BJ (cell line): ENCODE data around the gene DNAH2. TPM values are rescaled to one million over a fixed set of nuclear protein-coding genes. Genes with fewer than 3 reads are reported as not detected.

ENCODE experiments used
- CTCF ChIA-PET: fragments of 350-600 bp; formaldehyde crosslinking; extraction: SDS; loops from one replicate; lab custom pipeline; 2021; ENCODE audit warnings: antibody characterized with exemption, inconsistent platforms; lab: Yijun Ruan, JAX
- POLR2A ChIA-PET: fragments of 300-600 bp; sonication (Branson Sonifier 250); formaldehyde crosslinking; extraction: SDS; loops from one replicate; lab custom pipeline; 2021; ENCODE audit warnings: antibody characterized with exemption; lab: Charles Lee
- DNase-seq: peaks from one replicate; pipeline ENCODE4 v3.0.0-alpha.2; 2011; ENCODE audit warnings: low read depth
- H3K27me3 ChIP-seq: 2 replicates; pipeline ENCODE4 v1.6.0; 2011; ENCODE audit warnings: low read length; ENCODE audit not compliant: control insufficient read depth, insufficient read depth
- H3K36me3 ChIP-seq: 2 replicates; pipeline ENCODE4 v1.5.1; 2011; ENCODE audit warnings: low read length; ENCODE audit not compliant: control insufficient read depth, insufficient read depth
- H3K4me3 ChIP-seq: 2 replicates; pipeline ENCODE4 v1.5.1; 2011; ENCODE audit warnings: low read depth, mild to moderate bottlenecking, control low read depth, low read length
- polyA plus RNA-seq: library from polyadenylated mRNA; depleted of rRNA; stranded (reverse); fragments of >200 nt; gene quantifications from 2 replicates; pipeline ENCODE4 v1.2.3, GENCODE V29; 2011
- TF ChIP-seq, protein P1 (sequence below): IDR thresholded peaks from 2 replicates; pipeline ENCODE4 v1.5.1; 2011; ENCODE audit warnings: low read depth, mild to moderate bottlenecking, control low read depth, inconsistent platforms, low read length, moderate library complexity; ENCODE audit not compliant: insufficient read depth

The DNAH2 gene
- polyA plus RNA-seq, 1 experiment: 0.10 TPM

DNA sequence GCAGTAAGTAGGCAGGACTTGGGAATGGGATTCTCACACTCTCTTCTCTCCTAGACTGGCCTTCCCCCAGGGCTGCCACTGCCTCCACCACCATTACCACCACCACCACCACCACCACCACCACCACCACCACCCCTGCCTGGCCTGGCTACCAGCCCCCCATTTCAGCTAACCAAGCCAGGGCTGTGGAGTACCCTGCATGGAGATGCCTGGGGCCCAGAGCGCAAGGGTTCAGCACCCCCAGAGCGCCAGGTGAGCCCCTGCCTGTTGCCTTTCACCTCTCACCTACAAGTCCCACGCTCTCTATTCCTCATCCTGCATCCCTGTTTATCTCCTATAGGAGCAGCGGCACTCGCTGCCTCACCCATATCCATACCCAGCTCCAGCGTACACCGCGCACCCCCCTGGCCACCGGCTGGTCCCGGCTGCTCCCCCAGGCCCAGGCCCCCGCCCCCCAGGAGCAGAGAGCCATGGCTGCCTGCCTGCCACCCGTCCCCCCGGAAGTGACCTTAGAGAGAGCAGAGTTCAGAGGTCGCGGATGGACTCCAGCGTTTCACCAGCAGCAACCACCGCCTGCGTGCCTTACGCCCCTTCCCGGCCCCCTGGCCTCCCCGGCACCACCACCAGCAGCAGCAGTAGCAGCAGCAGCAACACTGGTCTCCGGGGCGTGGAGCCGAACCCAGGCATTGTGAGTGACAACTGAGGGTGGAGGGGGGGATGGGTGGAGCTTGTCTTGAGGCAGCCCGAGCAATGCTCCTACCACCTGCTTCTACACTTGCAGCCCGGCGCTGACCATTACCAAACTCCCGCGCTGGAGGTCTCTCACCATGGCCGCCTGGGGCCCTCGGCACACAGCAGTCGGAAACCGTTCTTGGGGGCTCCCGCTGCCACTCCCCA lies 129.5 kb downstream of the DNAH2 start:
- Histone ChIP-seq H3K4me3 (no peak overlapping the region), H3K27me3 (no peaks in the 10 kb centered on the region), H3K36me3 (peaks cover 44% of the 10 kb centered on the region)
- ChIA-PET POLR2A (no interaction called here), CTCF (interaction anchor here (3.1 kb wide), 1 partner anchor 12 kb away, joined by 17 read pairs; the partner anchor contains the start of gene KDM6B)
- TF ChIP-seq, protein P1, sequence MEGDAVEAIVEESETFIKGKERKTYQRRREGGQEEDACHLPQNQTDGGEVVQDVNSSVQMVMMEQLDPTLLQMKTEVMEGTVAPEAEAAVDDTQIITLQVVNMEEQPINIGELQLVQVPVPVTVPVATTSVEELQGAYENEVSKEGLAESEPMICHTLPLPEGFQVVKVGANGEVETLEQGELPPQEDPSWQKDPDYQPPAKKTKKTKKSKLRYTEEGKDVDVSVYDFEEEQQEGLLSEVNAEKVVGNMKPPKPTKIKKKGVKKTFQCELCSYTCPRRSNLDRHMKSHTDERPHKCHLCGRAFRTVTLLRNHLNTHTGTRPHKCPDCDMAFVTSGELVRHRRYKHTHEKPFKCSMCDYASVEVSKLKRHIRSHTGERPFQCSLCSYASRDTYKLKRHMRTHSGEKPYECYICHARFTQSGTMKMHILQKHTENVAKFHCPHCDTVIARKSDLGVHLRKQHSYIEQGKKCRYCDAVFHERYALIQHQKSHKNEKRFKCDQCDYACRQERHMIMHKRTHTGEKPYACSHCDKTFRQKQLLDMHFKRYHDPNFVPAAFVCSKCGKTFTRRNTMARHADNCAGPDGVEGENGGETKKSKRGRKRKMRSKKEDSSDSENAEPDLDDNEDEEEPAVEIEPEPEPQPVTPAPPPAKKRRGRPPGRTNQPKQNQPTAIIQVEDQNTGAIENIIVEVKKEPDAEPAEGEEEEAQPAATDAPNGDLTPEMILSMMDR: no peak
- DNase-seq: no peak

DNA sequence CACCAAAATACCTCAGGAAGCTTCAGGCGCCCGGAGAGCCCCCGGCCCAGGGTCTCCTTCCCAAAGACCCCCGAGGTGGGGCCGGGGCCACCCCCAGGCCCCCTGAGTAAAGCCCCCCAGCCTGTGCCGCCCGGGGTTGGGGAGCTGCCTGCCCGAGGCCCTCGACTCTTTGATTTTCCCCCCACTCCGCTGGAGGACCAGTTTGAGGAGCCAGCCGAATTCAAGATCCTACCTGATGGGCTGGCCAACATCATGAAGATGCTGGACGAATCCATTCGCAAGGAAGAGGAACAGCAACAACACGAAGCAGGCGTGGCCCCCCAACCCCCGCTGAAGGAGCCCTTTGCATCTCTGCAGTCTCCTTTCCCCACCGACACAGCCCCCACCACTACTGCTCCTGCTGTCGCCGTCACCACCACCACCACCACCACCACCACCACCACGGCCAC lies 130.6 kb downstream of the DNAH2 start:
- peaks cover 54% of the 10 kb centered on the region for H3K36me3 ChIP-seq
- no peaks in the 10 kb centered on the region for H3K27me3 ChIP-seq
- no peak for DNase-seq
- POLR2A ChIA-PET: no interaction called here
- TF ChIP-seq, protein P1: no peak
- no peak overlapping the region for H3K4me3 ChIP-seq
- CTCF ChIA-PET: no interaction called here

DNA sequence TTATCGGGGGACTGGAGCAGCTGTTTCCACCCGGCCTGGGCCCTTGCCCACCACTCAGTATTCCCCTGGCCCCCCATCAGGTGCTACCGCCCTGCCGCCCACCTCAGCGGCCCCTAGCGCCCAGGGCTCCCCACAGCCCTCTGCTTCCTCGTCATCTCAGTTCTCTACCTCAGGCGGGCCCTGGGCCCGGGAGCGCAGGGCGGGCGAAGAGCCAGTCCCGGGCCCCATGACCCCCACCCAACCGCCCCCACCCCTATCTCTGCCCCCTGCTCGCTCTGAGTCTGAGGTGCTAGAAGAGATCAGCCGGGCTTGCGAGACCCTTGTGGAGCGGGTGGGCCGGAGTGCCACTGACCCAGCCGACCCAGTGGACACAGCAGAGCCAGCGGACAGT lies 131.2 kb downstream of the DNAH2 start:
- ChIA-PET POLR2A (no interaction called here), CTCF (interaction anchor here (0.6 to 1.1 kb wide), 2 partner anchors 16 to 104 kb away, joined by 3 to 4 read pairs; no protein-coding TSS in a partner anchor)
- peaks cover 54% of the 10 kb centered on the region for H3K36me3 ChIP-seq
- H3K4me3 ChIP-seq: no peak overlapping the region
- TF ChIP-seq, protein P1: no peak
- no peaks in the 10 kb centered on the region for H3K27me3 ChIP-seq
- DNase-seq: no peak

DNA sequence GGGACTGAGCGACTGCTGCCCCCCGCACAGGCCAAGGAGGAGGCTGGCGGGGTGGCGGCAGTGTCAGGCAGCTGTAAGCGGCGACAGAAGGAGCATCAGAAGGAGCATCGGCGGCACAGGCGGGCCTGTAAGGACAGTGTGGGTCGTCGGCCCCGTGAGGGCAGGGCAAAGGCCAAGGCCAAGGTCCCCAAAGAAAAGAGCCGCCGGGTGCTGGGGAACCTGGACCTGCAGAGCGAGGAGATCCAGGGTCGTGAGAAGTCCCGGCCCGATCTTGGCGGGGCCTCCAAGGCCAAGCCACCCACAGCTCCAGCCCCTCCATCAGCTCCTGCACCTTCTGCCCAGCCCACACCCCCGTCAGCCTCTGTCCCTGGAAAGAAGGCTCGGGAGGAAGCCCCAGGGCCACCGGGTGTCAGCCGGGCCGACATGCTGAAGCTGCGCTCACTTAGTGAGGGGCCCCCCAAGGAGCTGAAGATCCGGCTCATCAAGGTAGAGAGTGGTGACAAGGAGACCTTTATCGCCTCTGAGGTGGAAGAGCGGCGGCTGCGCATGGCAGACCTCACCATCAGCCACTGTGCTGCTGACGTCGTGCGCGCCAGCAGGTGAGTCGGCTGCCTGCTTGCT lies 131.7 kb downstream of the DNAH2 start:
- H3K36me3 ChIP-seq: peaks cover 55% of the 10 kb centered on the region
- CTCF ChIA-PET: interaction anchor here (0.6 to 1.1 kb wide), 2 partner anchors 16 to 105 kb away, joined by 3 to 4 read pairs; no protein-coding TSS in a partner anchor
- POLR2A ChIA-PET: no interaction called here
- H3K27me3 ChIP-seq: no peaks in the 10 kb centered on the region
- no peak for DNase-seq
- H3K4me3 ChIP-seq: no peak overlapping the region
- TF ChIP-seq, protein P1: no peak
